ENCODE data around the gene HAAO. TPM values are rescaled to one million over a fixed set of nuclear protein-coding genes. Genes with fewer than 3 reads are reported as not detected.
"Not testable (repeated sequence)": the region's sequence is repeated elsewhere in the genome, so short reads cannot be mapped to it uniquely, and the experiment has no call there.

Gene HAAO
- total RNA-seq, 1 experiment from 2014 or later: not detected

DNA sequence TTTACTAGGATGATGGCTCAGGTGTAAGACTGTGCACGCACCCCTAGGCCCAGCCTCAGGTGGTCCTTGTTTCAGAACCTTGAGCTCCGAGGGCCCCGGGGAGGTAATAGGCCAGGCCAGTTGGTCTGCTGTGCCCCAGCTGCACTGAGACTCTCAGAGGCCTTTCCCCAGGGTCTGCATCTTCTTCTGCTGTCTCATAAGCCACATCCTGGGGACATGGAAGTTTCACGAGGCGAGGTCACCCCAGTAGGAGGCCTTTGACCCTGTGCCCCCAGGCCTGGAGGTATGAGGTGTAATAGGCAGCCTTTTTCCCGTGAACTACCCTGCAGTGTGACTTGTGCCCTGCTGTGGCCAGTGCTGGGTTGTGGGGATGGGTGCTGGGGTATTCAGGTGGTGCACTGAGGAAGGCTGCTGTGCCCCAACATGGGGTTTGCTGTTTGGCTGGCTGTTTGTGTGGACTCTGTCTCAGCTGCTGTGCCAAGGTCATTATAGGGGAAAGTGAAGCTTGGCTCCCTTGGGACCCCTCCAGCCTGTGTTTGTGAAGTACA, 35.3 kb downstream of the HAAO start:
- in situ Hi-C loops (cut with HindIII; ENCODE audit: low sequenced_read_pairs): loop anchor here (10.0 kb wide), 1 partner anchor 192 kb away; the partner anchor contains the start of gene MTA3

GRCh38 chr2:42756150-42756775, 36.1 kb downstream of the HAAO start:
- no peak for DNase-seq (ENCODE audit: low spot score)
- in situ Hi-C loops (cut with HindIII; ENCODE audit: low sequenced_read_pairs): loop anchor here (10.0 kb wide), 1 partner anchor 191 kb away; the partner anchor contains the start of gene MTA3

More for the DNA sequence above, 35.3 kb downstream of the HAAO start:
- no peak for DNase-seq (ENCODE audit: low spot score)

DNA sequence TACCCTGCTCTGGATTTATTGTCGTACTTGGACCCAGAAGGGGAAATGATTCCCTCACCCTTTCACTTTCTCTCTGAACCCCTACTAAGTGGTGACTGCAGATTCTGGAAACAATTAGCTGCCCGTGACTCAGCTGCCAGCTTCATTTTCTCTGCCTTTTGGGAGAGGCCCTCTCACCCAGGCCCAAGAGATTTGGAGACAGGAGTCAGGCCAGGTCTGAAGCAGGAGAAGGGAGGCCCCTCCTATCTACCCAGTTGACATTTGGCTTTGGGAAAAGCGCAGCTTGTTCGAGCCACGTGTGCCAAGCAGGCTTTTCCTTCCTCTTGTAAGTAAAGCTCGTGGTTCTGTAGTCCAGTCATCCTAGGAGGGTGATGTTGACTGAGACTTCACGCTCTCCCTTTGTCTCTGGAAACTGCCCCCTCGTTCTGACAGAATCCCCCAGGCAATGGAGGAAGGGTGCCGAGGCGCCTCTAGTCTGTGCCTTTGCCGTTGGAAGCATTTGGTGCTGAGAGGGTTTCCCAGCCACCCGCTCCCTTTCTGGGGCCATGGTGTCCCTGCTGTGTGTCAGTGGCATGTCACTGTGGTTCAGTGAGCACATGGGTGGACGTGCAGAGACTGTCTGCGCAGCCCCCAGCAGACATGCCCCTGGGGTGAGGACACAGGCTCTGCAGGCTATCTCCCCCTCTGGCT, 37.0 kb downstream of the HAAO start:
- in situ Hi-C loops (cut with HindIII; ENCODE audit: low sequenced_read_pairs): loop anchor here (10.0 kb wide), 1 partner anchor 191 kb away; the partner anchor contains the start of gene MTA3
- DNase-seq (ENCODE audit: low spot score): no peak

DNA sequence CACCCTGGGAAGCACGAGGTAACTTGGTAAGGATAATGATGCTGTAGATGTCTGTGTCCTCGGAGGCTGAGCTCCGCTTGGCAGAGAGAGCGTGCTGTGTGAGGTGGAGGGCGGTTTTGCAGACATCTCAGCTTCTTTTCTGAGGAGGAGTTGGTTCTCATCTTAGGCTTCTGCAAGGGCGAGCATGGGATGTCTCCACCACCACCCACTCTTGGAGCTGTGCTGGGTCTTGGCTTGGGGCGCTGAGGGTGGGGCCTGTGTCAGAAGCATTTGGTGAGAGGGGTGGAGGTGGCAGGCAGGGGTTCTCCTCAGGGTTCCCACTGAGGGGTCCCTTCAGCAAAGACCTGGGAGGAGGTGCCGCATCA, 37.6 kb downstream of the HAAO start:
- DNase-seq (ENCODE audit: low spot score): no peak

GRCh38 chr2:42754021-42754775, 38.2 kb downstream of the HAAO start:
- DNase-seq (ENCODE audit: low spot score): peak; percentile 82
- in situ Hi-C loops (cut with HindIII; ENCODE audit: low sequenced_read_pairs): loop anchor here (10.0 kb wide), 1 partner anchor 189 kb away; the partner anchor contains the start of gene MTA3

More for the DNA sequence above, 37.6 kb downstream of the HAAO start:
- in situ Hi-C loops (cut with HindIII; ENCODE audit: low sequenced_read_pairs): loop anchor here (10.0 kb wide), 1 partner anchor 190 kb away; the partner anchor contains the start of gene MTA3

DNA sequence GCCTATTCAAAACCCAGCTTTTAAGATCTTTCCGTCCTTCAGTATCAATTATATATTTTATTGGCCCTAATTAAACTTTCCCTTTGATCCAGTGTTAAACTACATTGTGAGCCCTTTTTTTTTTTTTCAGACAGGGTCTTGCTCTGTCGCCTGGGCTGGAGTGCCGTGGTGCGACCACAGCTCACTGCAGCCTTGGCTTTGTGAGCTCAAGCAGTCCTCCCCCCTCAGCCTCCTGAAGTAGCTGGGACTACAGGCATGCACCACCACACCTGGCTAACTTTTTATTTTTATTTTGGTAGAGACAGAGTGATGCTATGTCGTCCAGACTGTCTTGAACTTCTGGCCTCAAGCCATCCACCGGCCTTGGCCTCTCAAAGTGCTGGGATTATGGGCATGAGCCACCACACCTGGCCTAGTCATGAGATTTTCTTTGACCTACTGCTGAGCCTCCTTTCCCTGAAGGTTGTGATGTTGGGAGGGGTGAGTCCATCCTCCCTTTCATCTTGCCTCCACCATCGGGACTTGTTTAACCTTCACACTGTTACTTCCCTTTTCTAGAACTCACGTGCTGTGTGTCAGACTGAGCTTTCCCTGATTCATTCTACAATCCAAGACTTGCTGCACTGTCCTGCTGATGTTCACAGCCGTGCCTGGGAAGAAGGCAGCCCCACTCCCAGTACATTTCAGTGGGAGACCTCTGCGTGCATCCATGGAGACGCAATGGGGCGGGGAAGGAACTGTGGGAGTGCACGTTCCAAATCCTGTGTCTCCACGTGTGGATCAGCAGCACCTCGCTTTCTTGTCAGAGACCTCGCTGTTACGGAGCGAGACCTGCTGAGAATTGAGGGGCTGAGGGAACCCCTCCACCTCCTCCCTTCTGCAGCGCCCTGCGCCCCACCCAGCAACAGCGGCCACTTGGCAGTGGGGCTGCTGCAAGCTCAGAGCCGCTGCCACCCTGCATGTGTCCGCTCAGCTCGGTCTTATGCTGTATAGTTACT, 39.3 kb downstream of the HAAO start:
- no peak for DNase-seq (ENCODE audit: low spot score)
- in situ Hi-C loops (cut with HindIII; ENCODE audit: low sequenced_read_pairs): loop anchor here (10.0 kb wide), 1 partner anchor 188 kb away; the partner anchor contains the start of gene MTA3

DNA sequence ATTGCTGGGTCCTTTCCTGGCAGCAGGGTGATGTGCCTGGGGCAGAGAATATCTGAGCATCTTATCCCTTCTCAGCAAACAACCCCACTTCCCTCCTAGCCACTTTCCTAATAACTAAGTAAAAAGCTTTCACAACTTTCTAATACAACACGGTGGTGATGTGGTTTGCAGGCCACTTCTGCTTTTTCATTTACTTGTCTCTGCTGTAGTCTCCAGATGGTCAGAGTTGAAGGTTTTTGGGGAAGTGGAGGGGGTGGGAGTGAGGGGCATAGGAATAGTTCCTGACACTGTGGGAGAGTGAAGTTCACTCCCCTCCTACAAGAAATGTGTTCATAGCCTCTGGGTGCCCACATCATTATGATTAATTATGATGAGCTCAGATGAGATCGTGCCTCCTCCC, 40.1 kb downstream of the HAAO start:
- DNase-seq (ENCODE audit: low spot score): no peak
- in situ Hi-C loops (cut with HindIII; ENCODE audit: low sequenced_read_pairs): loop anchor here (10.0 kb wide), 1 partner anchor 188 kb away; the partner anchor contains the start of gene MTA3

GRCh38 chr2:42748840-42749239, 43.5 kb downstream of the HAAO start:
- in situ Hi-C loops (cut with HindIII; ENCODE audit: low sequenced_read_pairs): no loop called here
- DNase-seq (ENCODE audit: low spot score): no peak

- in situ Hi-C loops (cut with HindIII; ENCODE audit: low sequenced_read_pairs): no loop called here
These were observed 45.0 kb downstream of the HAAO start for GRCh38 chr2:42747422-42747821.

DNA sequence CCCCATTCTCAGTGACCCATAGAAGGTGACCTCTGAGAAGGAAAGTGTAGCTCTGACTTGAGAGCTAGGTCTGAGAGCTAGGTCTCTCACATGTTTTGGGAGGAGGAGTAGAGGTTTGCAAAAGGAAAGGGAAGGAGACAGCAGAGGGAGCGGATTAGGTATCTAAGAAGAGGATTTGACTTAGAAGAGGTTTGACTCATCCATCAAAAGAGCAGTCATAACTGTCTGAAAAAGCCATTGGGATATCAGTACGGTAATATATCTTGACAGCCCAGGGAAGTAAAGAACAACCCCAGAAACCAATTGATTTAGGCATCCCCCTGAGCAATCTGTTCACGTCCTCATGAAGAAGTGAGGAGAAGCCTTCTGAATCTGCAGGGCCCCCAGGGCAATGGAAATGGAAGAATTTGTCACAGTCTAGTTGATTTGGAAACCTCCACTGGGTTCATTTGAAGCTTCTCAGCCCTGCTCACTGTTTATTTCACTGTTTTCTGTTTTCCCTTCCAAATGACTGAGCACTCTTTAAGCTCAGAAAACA, 47.8 kb downstream of the HAAO start:
- no peak for DNase-seq (ENCODE audit: low spot score)
- in situ Hi-C loops (cut with HindIII; ENCODE audit: low sequenced_read_pairs): no loop called here

More at GRCh38 chr2:42747422-42747821, 45.0 kb downstream of the HAAO start:
- no peak for DNase-seq (ENCODE audit: low spot score)

GRCh38 chr2:42743659-42743990, 48.8 kb downstream of the HAAO start:
- DNase-seq (ENCODE audit: low spot score): no peak
- in situ Hi-C loops (cut with HindIII; ENCODE audit: low sequenced_read_pairs): no loop called here

GRCh38 chr2:42742740-42743658, 49.4 kb downstream of the HAAO start:
- no peak for DNase-seq (ENCODE audit: low spot score)
- in situ Hi-C loops (cut with HindIII; ENCODE audit: low sequenced_read_pairs): no loop called here

GRCh38 chr2:42741140-42741539, 51.2 kb downstream of the HAAO start:
- DNase-seq (ENCODE audit: low spot score): no peak
- in situ Hi-C loops (cut with HindIII; ENCODE audit: low sequenced_read_pairs): no loop called here

DNA sequence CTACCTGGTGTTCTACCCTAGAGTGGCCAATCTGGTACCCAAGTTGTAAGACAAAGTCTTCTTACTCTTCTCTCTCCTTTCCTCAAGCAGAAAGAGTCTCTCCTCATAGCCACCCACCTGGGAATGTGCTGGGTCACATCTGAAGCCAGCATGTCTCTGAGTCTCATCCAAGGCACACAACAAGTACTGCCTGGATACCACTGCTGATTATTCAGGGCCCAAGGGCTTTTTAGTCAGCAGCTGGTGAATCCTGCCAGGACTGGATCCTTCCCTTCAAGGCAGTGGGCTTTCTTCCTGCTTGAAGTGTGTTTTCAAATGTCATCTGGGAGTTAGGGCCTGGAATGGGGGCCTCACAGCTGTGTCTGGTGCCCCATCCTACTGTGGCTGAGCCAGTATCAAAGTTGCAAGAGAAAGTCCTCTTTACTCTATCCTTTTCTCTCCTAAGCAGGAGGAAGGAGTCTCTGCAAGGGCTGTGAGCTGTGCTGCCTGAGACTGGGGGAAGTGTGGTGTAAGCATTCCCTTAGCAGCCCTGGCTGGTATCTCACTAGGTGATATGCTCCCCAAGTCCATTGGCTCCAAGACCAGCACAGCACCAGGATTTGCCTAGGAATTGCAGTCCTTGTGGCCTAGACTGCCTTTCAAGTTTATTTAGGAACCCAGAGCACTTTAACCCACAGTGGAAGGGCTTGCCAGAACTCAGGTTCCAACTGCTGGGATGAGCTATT, 55.6 kb downstream of the HAAO start:
- in situ Hi-C loops (cut with HindIII; ENCODE audit: low sequenced_read_pairs): no loop called here
- DNase-seq (ENCODE audit: low spot score): no peak

- in situ Hi-C loops (cut with HindIII; ENCODE audit: low sequenced_read_pairs): no loop called here
- DNase-seq (ENCODE audit: low spot score): no peak
These were observed 58.5 kb downstream of the HAAO start for GRCh38 chr2:42733852-42734251.

GRCh38 chr2:42731316-42731715, 61.1 kb downstream of the HAAO start:
- in situ Hi-C loops (cut with HindIII; ENCODE audit: low sequenced_read_pairs); DNase-seq (ENCODE audit: low spot score): not testable (repeated sequence)

DNA sequence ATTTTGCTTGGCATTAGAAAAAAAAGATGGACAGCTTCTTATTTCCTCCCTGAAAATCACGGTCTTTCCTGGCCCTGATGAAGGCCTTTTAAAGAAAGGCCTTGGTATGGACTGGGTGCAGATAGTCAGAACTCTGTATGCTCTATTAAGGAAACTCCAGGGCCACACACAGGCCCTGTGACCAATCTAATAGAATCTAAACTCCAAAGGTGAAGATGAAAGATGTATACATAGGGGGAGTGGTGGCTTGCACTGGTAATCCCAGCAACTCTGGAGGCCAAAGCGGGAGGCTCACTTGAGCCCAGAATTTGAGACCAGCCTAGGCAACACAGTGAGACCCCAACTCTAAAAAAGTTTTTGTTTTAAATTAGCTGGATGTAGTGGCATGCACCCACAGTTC, 65.7 kb downstream of the HAAO start:
- no peak for DNase-seq (ENCODE audit: low spot score)
- in situ Hi-C loops (cut with HindIII; ENCODE audit: low sequenced_read_pairs): no loop called here

Measured in G401 (cell line).